ENCODE results near the gene LINGO3.
A peak's percentile ranks its signal among the peaks of the same experiment; 100 is the strongest.
"Not testable (repeated sequence)": the region's sequence is repeated elsewhere in the genome, so short reads cannot be mapped to it uniquely, and the experiment has no call there.

LINGO3 gene

GRCh38 chr19:2302319-2303210, 5.4 kb downstream of the LINGO3 start:
- no peak for DNase-seq

- no peak for DNase-seq
Observed at GRCh38 chr19:2300533-2300932, 7.4 kb downstream of the LINGO3 start.

GRCh38 chr19:2296141-2296540, 11.8 kb downstream of the LINGO3 start:
- DNase-seq, result no peak

- DNase-seq, result peak; percentile 39
Observed at GRCh38 chr19:2294687-2295335, 13.1 kb downstream of the LINGO3 start.

GRCh38 chr19:2291185-2291751, 16.7 kb downstream of the LINGO3 start:
- DNase-seq, result no peak

- no peak for DNase-seq
Observed at GRCh38 chr19:2290441-2291184, 17.3 kb downstream of the LINGO3 start.

DNA sequence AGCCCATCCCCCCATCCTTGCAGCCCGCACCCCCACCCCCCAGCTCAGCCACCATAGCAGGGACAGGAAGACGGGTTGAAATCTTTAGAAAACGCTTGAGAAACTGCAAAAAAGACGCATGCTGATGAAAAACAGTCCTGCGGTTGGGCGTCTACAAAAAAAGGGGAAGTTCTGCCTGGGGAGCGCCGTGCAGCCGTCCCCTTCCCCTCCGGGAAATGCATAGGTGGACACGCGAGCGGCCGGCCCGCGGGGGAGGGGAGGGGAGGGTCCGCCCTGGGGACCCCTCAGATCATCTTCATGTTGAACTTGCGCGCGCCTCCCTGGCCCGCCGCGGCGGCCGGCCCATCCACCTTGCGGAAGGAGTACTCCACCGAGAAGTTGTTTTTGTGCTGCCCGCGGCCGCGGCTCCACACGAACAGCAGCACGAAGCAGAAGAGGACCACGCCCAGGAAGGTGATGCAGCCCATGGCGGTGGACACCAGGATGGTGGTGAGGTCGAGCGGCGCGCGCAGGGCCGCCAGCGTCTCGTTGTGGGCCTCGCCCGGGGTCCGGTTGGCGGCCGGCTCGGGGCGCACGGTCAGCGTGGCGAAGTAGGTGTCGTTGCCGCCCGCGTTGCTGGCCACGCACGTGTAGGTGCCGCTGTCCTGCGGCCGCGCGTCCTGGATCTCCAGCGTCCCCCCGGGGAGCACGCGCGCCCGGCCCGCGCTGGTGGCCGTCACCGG, 18.1 kb downstream of the LINGO3 start:
- DNase-seq, result peak; percentile 28

GRCh38 chr19:2288818-2289713, 18.9 kb downstream of the LINGO3 start:
- no peak for DNase-seq

GRCh38 chr19:2288338-2288817, 19.6 kb downstream of the LINGO3 start:
- no peak for DNase-seq

GRCh38 chr19:2287585-2288337, 20.2 kb downstream of the LINGO3 start:
- no peak for DNase-seq

GRCh38 chr19:2286402-2287140, 21.4 kb downstream of the LINGO3 start:
- no peak for DNase-seq

GRCh38 chr19:2283835-2284507, 24.0 kb downstream of the LINGO3 start:
- no peak for DNase-seq

- no peak for DNase-seq
Observed at GRCh38 chr19:2282862-2283237, 25.1 kb downstream of the LINGO3 start.

GRCh38 chr19:2282062-2282861, 25.7 kb downstream of the LINGO3 start, which contains the start of gene PEAK3:
TSS of gene PEAK3 (minus strand) at chr19:2282175. CDS start at chr19:2280931, 1,244 bp downstream.
- peak; percentile 29 for DNase-seq

DNA sequence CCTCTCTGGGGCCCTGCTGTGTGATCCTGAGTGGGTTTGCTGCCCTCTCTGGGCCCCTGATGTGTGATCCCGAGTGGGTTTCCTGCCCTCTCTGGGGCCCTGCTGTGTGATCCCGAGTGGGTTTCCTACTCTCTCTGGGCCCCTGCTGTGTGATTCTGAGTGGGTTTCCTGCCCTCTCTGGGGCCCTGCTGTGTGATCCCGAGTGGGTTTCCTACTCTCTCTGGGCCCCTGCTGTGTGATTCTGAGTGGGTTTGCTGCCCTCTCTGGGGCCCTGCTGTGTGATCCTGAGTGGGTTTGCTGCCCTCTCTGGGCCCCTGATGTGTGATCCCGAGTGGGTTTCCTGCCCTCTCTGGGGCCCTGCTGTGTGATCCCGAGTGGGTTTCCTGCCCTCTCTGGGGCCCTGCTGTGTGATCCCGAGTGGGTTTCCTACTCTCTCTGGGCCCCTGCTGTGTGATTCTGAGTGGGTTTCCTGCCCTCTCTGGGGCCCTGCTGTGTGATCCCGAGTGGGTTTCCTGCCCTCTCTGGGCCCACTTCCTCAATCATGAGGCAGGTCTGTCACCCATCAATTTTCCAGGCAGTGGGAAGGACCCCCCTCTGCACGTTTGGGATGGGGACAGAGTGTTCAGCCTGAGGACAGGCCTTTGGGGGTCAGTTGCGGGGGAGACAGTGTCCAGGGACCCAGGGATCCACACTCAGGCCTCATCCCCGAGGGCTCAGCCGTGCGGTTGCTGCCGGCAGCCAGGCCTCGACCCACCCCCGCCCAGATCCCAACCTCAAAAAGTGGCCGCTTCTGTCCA, 26.5 kb downstream of the LINGO3 start:
- DNase-seq, result not testable (repeated sequence)

DNA sequence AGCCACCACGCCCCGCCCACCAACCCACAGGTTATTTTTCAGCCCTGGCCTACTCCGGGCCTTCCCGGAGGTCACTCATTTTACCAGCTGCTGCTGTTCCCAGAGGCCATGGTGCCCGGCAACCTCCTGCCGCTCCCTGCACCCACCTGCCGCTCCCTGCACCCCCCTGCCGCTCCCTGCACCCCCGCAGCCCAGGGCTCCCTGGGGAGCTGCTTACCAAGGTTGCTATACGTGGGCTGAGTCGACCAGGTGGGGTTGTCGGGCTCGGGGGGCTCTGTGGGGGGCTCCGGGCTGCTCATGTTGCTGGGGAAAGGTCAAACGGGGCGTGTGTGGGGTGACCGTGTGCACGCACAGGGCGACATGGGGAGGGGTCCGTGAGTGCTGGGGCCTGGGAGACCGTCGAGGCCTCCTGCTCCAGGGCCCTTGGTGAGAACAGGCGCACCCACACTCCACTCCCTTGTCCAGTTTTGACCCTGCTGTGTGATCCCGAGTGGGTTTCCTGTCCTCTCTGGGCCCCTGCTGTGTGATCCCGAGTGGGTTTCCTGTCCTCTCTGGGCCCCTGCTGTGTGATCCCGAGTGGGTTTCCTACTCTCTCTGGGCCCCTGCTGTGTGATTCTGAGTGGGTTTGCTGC, 27.2 kb downstream of the LINGO3 start:
- DNase-seq, result no peak
